ENCODE measurements around the gene R3HDM4. TPM values are rescaled to one million over a fixed set of nuclear protein-coding genes. Genes with fewer than 3 reads are reported as not detected.
A peak's percentile ranks its signal among the peaks of the same experiment; 100 is the strongest.

R3HDM4 gene
- total RNA-seq, 4 donors from 2014 or later: 23.7 to 44.9 (median 32.9) TPM

GRCh38 chr19:868458-869244 is 44.4 kb downstream of the R3HDM4 start:
- 93 to 97% methylated on average over 11 to 14 of the region's 34 CpGs for WGBS, 2 donors (ENCODE audit: low coverage in 1 of 2)
- H3K4me3 ChIP-seq: no peak overlapping the region
- ATAC-seq: peak; percentile 2
- no peaks in the 10 kb centered on the region for H3K9me3 ChIP-seq
- H3K27me3 ChIP-seq: no peaks in the 10 kb centered on the region
- TF ChIP-seq CTCF (IDR thresholded peaks at IDR 0.05): no peak
- H3K27ac ChIP-seq: peak overlapping the region; percentile 47 to 84 (median 79)
- H3K4me1 ChIP-seq: peaks cover 0 to 49% (median 6%) of the 10 kb centered on the region in 3 donors
- H3K36me3 ChIP-seq: peaks cover 0 to 56% of the 10 kb centered on the region in 2 donors

- Histone ChIP-seq H3K27me3 (peaks cover 4% of the 10 kb centered on the region), H3K36me3 (peaks cover 0 to 49% of the 10 kb centered on the region in 2 donors), H3K27ac (peak overlapping the region in 2 of 4 donors; percentile 80 to 84), H3K4me1 (peaks cover 0 to 55% (median 6%) of the 10 kb centered on the region in 3 donors), H3K9me3 (no peaks in the 10 kb centered on the region), H3K4me3 (no peak overlapping the region)
- WGBS, 2 donors (ENCODE audit: low coverage in 1 of 2): 100% methylated on average over 1 of the region's 39 CpGs; no CpG with 5 or more reads in 1 of the 2 donors
- TF ChIP-seq CTCF (IDR thresholded peaks at IDR 0.05) (no peak), POLR2AphosphoS5 (IDR thresholded peaks at IDR 0.05) (no peak), POLR2A (IDR thresholded peaks at IDR 0.05) (peak in 1 of 2 donors; percentile 3)
- no peak for ATAC-seq
These were observed 45.1 kb downstream of the R3HDM4 start for GRCh38 chr19:867855-868457.

GRCh38 chr19:867301-867793 is 45.7 kb downstream of the R3HDM4 start:
- no peak overlapping the region for H3K4me3 ChIP-seq
- peaks cover 0 to 46% of the 10 kb centered on the region in 2 donors for H3K36me3 ChIP-seq
- no peak overlapping the region for H3K27ac ChIP-seq
- 57% methylated on average over 3 of the region's 16 CpGs; no CpG with 5 or more reads in 1 of the 2 donors for WGBS, 2 donors (ENCODE audit: low coverage in 1 of 2)
- H3K27me3 ChIP-seq: peaks cover 10% of the 10 kb centered on the region
- peaks cover 0 to 58% (median 6%) of the 10 kb centered on the region in 3 donors for H3K4me1 ChIP-seq
- TF ChIP-seq CTCF (IDR thresholded peaks at IDR 0.05) (no peak), POLR2A (IDR thresholded peaks at IDR 0.05) (no peak), EP300 (IDR thresholded peaks at IDR 0.05) (no peak), POLR2AphosphoS5 (IDR thresholded peaks at IDR 0.05) (no peak)
- no peak for ATAC-seq
- no peaks in the 10 kb centered on the region for H3K9me3 ChIP-seq

GRCh38 chr19:866769-867300 is 46.2 kb downstream of the R3HDM4 start:
- Histone ChIP-seq H3K4me3 (no peak overlapping the region), H3K27ac (no peak overlapping the region), H3K36me3 (peaks cover 0 to 41% of the 10 kb centered on the region in 2 donors), H3K4me1 (peaks cover 0 to 58% (median 2%) of the 10 kb centered on the region in 3 donors), H3K9me3 (no peaks in the 10 kb centered on the region), H3K27me3 (peaks cover 15% of the 10 kb centered on the region)
- ATAC-seq: no peak
- WGBS, 2 donors (ENCODE audit: low coverage in 1 of 2): no CpG with 5 or more reads among the region's 38 CpGs
- no peak for TF ChIP-seq CTCF (IDR thresholded peaks at IDR 0.05)
- TF ChIP-seq EP300 (IDR thresholded peaks at IDR 0.05): no peak
- TF ChIP-seq POLR2A (IDR thresholded peaks at IDR 0.05): no peak
- no peak for TF ChIP-seq POLR2AphosphoS5 (IDR thresholded peaks at IDR 0.05)

Data from gastroesophageal sphincter (tissue), 4 donors.